ENCODE measurements around the gene SCARB2.

The SCARB2 gene

DNA sequence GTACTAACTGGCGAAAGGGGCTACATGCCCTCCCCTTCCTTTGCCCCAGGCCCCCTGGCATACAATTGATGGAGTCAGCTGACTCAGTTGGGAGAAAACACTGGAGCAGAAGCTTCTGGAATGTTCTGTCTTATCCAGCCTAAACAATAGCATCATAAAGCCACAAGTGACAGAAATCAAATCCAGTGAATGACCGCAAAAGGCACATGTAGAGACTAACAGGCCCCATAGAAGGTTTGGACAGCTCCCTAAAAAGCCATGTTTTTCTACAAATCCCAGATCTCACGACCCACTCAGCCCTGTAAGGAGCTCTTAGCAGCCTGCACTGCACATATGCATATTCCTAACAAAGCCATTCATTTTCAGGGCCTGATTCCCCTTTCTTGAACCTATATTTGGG is 25.1 kb downstream of the SCARB2 start:
- Histone ChIP-seq H3K27me3 (ENCODE audit: insufficient read depth, low read depth) (no peaks in the 10 kb centered on the region), H3K36me3 (ENCODE audit: insufficient read depth) (no peaks in the 10 kb centered on the region), H3K4me1 (ENCODE audit: low read depth, poor library complexity, severe bottlenecking) (peaks cover 39% of the 10 kb centered on the region), H4K20me1 (ENCODE audit: insufficient read depth) (no peaks in the 10 kb centered on the region), H2AFZ (ENCODE audit: low read depth) (no peak overlapping the region), H3K4me3 (IDR thresholded peaks at IDR 0.05; ENCODE audit: insufficient read depth, low read depth, low read length) (no peak overlapping the region), H3K9ac (no peak overlapping the region), H3K4me2 (no peak overlapping the region), H3K79me2 (ENCODE audit: insufficient read depth, low read depth) (peaks cover 55% of the 10 kb centered on the region), H3K27ac (no peak overlapping the region)
- TF ChIP-seq, protein P1, sequence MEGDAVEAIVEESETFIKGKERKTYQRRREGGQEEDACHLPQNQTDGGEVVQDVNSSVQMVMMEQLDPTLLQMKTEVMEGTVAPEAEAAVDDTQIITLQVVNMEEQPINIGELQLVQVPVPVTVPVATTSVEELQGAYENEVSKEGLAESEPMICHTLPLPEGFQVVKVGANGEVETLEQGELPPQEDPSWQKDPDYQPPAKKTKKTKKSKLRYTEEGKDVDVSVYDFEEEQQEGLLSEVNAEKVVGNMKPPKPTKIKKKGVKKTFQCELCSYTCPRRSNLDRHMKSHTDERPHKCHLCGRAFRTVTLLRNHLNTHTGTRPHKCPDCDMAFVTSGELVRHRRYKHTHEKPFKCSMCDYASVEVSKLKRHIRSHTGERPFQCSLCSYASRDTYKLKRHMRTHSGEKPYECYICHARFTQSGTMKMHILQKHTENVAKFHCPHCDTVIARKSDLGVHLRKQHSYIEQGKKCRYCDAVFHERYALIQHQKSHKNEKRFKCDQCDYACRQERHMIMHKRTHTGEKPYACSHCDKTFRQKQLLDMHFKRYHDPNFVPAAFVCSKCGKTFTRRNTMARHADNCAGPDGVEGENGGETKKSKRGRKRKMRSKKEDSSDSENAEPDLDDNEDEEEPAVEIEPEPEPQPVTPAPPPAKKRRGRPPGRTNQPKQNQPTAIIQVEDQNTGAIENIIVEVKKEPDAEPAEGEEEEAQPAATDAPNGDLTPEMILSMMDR (conservative IDR thresholded peaks at IDR 0.05; ENCODE audit: low read depth, low read length): no peak

DNA sequence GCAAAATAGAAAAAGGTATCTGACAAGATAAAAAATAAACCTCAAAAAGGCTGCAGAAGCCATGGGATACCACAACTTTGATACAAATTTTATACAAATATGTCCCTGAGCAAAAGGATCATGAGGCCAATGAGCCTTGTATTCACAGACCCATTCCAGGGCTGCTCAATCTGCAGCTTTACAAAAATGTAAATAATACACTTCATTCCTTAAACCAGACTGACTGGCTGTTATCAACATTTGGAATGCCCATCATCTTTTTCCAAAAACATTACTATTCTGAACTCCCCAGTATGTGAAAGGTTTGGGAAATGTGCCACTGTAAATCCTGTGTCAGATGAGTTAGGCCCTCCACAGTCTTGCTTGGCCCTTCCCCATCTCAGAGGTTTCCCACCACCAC is 25.5 kb downstream of the SCARB2 start:
- no peak overlapping the region for H3K4me2 ChIP-seq
- peaks cover 51% of the 10 kb centered on the region for H3K79me2 ChIP-seq (ENCODE audit: insufficient read depth, low read depth)
- H3K27ac ChIP-seq: no peak overlapping the region
- TF ChIP-seq, protein P1 (conservative IDR thresholded peaks at IDR 0.05; ENCODE audit: low read depth, low read length): no peak
- no peaks in the 10 kb centered on the region for H3K36me3 ChIP-seq (ENCODE audit: insufficient read depth)
- no peaks in the 10 kb centered on the region for H4K20me1 ChIP-seq (ENCODE audit: insufficient read depth)
- H2AFZ ChIP-seq (ENCODE audit: low read depth): no peak overlapping the region
- no peak overlapping the region for H3K4me3 ChIP-seq (IDR thresholded peaks at IDR 0.05; ENCODE audit: insufficient read depth, low read depth, low read length)
- H3K4me1 ChIP-seq (ENCODE audit: low read depth, poor library complexity, severe bottlenecking): peaks cover 41% of the 10 kb centered on the region
- no peaks in the 10 kb centered on the region for H3K27me3 ChIP-seq (ENCODE audit: insufficient read depth, low read depth)
- H3K9ac ChIP-seq: no peak overlapping the region

DNA sequence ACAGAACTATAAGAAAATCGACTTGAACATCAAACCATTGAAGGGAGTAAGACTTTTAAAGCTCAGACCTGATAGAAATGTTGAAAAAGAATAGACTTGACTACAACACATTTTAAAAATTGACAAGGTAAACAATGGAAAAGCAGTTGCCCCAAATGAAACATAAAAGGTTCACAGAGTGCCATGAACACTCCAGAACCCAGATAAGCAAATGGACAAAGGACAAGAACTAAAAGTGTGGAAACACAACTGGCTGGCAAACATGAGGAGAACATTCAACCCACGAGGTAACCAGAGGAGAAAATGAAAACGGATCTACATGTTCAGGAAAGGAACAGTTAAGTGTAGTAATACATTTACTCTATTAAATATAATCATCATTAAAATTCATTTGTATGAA is 26.5 kb downstream of the SCARB2 start:
- Histone ChIP-seq H3K27me3 (ENCODE audit: insufficient read depth, low read depth) (no peaks in the 10 kb centered on the region), H3K4me3 (IDR thresholded peaks at IDR 0.05; ENCODE audit: insufficient read depth, low read depth, low read length) (no peak overlapping the region), H3K79me2 (ENCODE audit: insufficient read depth, low read depth) (peaks cover 42% of the 10 kb centered on the region), H4K20me1 (ENCODE audit: insufficient read depth) (no peaks in the 10 kb centered on the region), H3K36me3 (ENCODE audit: insufficient read depth) (no peaks in the 10 kb centered on the region), H3K27ac (no peak overlapping the region), H2AFZ (ENCODE audit: low read depth) (no peak overlapping the region), H3K9ac (no peak overlapping the region), H3K4me2 (no peak overlapping the region), H3K4me1 (ENCODE audit: low read depth, poor library complexity, severe bottlenecking) (peaks cover 51% of the 10 kb centered on the region)
- TF ChIP-seq, protein P1 (conservative IDR thresholded peaks at IDR 0.05; ENCODE audit: low read depth, low read length): no peak

DNA sequence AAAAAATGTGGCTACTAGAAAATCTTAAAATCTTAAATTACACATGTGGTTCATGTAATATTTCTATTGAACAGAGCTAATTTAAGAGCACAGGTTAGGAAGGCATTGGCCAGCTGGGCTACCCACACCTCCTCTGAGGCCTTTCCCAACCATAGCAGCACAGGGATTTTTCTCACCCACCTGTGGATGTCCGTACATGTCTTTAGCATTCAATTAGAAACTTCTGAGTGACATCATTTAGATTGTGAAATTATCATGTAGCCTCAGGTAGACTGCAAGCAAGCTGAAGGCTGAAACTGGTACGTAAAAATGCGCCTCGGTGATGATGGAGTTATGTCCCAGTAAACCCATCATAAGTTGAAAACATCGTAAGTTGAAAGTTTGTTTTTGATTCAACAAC is 31.2 kb downstream of the SCARB2 start:
- no peak overlapping the region for H2AFZ ChIP-seq (ENCODE audit: low read depth)
- no peaks in the 10 kb centered on the region for H3K36me3 ChIP-seq (ENCODE audit: insufficient read depth)
- no peak overlapping the region for H3K4me3 ChIP-seq (IDR thresholded peaks at IDR 0.05; ENCODE audit: insufficient read depth, low read depth, low read length)
- H3K9ac ChIP-seq: no peak overlapping the region
- peaks cover 54% of the 10 kb centered on the region for H3K4me1 ChIP-seq (ENCODE audit: low read depth, poor library complexity, severe bottlenecking)
- no peak overlapping the region for H3K4me2 ChIP-seq
- peaks cover 11% of the 10 kb centered on the region; the same call in 1 of the 2 replicates for H3K79me2 ChIP-seq (ENCODE audit: insufficient read depth, low read depth)
- no peaks in the 10 kb centered on the region for H4K20me1 ChIP-seq (ENCODE audit: insufficient read depth)
- TF ChIP-seq, protein P1 (conservative IDR thresholded peaks at IDR 0.05; ENCODE audit: low read depth, low read length): no peak
- no peak overlapping the region for H3K27ac ChIP-seq
- no peaks in the 10 kb centered on the region for H3K27me3 ChIP-seq (ENCODE audit: insufficient read depth, low read depth)

Measured in KMS-11 (cell line).